Measurements from ENCODE around the gene HSPB6.

DNA sequence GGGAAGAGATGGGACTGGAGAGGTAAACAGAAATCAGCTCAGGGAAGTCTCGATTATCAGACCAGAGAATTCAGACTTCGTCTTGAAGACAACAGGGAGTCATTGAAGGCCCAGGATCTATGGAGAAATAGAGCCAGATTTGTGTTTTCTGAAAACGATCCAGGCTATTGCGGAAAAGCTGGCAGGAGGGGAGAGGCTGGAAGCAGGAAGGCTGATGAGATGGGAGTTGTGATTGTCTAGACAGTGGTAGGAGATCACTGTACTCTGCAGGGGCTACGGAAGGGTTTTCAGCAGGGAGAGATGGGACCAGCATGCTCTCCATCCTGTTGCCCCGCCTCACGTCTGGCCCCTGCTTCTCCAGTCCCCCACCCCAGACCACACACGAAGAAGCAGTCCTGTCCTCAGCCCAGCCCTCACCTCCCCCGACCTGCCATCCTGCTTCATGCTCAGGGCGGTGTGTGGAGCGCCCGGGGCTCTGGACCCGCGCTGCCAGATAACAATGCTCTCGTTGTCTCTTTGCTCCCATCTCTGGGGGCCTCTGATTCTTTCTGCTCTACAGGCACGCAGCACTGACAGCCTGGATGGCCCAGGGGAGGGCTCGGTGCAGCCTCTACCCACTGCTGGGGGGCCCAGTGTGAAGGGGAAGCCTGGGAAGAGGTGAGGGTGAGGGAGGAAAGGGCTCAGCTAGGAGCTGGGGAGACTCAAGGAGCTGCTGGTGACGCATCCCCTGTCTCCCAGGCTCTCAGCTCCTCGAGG lies 20.4 kb upstream of the HSPB6 start:
- TF ChIP-seq, protein P1, sequence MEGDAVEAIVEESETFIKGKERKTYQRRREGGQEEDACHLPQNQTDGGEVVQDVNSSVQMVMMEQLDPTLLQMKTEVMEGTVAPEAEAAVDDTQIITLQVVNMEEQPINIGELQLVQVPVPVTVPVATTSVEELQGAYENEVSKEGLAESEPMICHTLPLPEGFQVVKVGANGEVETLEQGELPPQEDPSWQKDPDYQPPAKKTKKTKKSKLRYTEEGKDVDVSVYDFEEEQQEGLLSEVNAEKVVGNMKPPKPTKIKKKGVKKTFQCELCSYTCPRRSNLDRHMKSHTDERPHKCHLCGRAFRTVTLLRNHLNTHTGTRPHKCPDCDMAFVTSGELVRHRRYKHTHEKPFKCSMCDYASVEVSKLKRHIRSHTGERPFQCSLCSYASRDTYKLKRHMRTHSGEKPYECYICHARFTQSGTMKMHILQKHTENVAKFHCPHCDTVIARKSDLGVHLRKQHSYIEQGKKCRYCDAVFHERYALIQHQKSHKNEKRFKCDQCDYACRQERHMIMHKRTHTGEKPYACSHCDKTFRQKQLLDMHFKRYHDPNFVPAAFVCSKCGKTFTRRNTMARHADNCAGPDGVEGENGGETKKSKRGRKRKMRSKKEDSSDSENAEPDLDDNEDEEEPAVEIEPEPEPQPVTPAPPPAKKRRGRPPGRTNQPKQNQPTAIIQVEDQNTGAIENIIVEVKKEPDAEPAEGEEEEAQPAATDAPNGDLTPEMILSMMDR (IDR thresholded peaks at IDR 0.05; ENCODE audit: low read depth, low read length): no peak
- no peak for TF ChIP-seq EZH2phosphoT487 (IDR thresholded peaks at IDR 0.05; ENCODE audit: low read depth)
